ENCODE data around the gene CDC42EP5. TPM values are rescaled to one million over a fixed set of nuclear protein-coding genes. Genes with fewer than 3 reads are reported as not detected.

CDC42EP5 gene
- total and polyA plus RNA-seq, 2 donors (not counting 1 experiment from before 2014, with no cell fraction given): not detected

DNA sequence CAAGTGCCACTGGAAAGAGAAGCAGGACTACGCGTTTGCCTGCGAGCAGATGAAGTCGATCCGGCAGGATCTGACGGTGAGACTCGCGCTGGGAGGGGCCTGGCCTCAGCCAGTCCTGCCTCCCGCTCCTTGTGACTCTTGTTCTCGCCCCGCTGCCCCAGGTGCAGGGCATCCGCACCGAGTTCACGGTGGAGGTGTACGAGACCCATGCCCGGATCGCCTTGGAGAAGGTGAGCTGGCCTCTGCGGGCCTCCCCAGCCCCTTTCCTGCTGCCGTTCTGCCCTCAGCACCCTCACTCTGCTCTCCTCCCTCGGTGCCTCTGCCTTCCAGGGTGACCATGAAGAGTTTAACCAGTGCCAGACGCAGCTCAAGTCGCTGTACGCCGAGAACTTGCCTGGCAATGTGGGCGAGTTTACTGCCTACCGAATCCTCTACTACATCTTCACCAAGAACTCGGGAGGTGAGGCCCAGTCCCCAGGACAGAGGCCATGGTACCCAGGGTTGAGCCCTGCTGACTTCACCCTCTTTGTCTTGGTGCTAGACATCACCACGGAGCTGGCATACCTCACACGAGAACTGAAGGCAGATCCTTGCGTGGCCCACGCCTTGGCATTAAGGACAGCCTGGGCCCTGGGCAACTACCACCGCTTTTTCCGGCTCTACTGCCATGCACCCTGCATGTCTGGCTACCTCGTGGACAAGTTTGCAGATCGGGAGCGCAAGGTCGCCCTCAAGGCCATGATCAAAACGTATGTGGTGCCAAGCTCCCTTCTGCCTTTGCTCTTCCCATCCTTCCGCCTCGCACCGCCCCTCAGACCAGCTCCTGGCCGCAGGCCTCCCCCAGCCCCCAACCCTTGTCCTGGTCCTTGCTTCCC is 15.1 kb downstream of the CDC42EP5 start:
- Mint-ChIP-seq H3K4me3 (no peak overlapping the region), H3K27ac (no peak overlapping the region), H3K9me3 (ENCODE audit: insufficient read depth) (no peaks in the 10 kb centered on the region), H3K27me3 (no peaks in the 10 kb centered on the region), H3K4me1 (peaks cover 14% of the 10 kb centered on the region)
- H3K9me3 ChIP-seq (ENCODE audit: control extremely low read depth in 1 of 3, control insufficient read depth in 2 of 3, insufficient read depth in 1 of 3, low read length in 2 of 3): no peaks in the 10 kb centered on the region
- WGBS (ENCODE audit: insufficient coverage): 98% methylated on average over 42 of the region's 42 CpGs
- H4K20me1 ChIP-seq (ENCODE audit: control insufficient read depth, insufficient read depth, low read length, poor library complexity, severe bottlenecking): peaks cover 98% of the 10 kb centered on the region
- ChIA-PET POLR2A (no interaction called here), CTCF (interaction anchor here (0.5 kb wide), 1 partner anchor 838 kb away, joined by 3 read pairs; no protein-coding TSS in a partner anchor)
- H3K9ac ChIP-seq (ENCODE audit: low read length): no peak overlapping the region
- peaks cover 0 to 87% of the 10 kb centered on the region in 2 experiments for H3K36me3 ChIP-seq (replicated peaks in 1 of 2; ENCODE audit: control extremely low read depth in 1 of 2, control insufficient read depth in 1 of 2, extremely low read depth in 1 of 2, insufficient read depth in 2 of 2, low read length in 1 of 2)
- intact Hi-C loops (cut with micrococcal nuclease): no loop called here
- TF ChIP-seq EZH2 (IDR thresholded peaks at IDR 0.05; ENCODE audit: borderline replicate concordance, insufficient read depth, low read depth, low read length, poor library complexity, severe bottlenecking): no peak
- TF ChIP-seq, protein P1, sequence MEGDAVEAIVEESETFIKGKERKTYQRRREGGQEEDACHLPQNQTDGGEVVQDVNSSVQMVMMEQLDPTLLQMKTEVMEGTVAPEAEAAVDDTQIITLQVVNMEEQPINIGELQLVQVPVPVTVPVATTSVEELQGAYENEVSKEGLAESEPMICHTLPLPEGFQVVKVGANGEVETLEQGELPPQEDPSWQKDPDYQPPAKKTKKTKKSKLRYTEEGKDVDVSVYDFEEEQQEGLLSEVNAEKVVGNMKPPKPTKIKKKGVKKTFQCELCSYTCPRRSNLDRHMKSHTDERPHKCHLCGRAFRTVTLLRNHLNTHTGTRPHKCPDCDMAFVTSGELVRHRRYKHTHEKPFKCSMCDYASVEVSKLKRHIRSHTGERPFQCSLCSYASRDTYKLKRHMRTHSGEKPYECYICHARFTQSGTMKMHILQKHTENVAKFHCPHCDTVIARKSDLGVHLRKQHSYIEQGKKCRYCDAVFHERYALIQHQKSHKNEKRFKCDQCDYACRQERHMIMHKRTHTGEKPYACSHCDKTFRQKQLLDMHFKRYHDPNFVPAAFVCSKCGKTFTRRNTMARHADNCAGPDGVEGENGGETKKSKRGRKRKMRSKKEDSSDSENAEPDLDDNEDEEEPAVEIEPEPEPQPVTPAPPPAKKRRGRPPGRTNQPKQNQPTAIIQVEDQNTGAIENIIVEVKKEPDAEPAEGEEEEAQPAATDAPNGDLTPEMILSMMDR (IDR thresholded peaks at IDR 0.05): no peak
- DNase-seq (no peak), ATAC-seq (ENCODE audit: low read depth) (no peak)
- H3K4me2 ChIP-seq (replicated peaks; ENCODE audit: low read depth, low read length, poor library complexity, severe bottlenecking): no peak overlapping the region
- no peak overlapping the region for H3K4me3 ChIP-seq (ENCODE audit: control extremely low read depth in 1 of 5, extremely low read depth in 1 of 5, insufficient read depth in 1 of 5, low read depth in 2 of 5, low read length in 4 of 5)
- no peaks in the 10 kb centered on the region for H3K27me3 ChIP-seq (replicated peaks in 1 of 4; ENCODE audit: control extremely low read depth in 1 of 4, control insufficient read depth in 3 of 4, insufficient read depth in 4 of 4, low read length in 3 of 4)
- H3K79me2 ChIP-seq (ENCODE audit: control insufficient read depth, insufficient read depth, low read length): peaks cover 63% of the 10 kb centered on the region
- H3K27ac ChIP-seq (ENCODE audit: low read length in 2 of 2): no peak overlapping the region
- no peak overlapping the region for H2AFZ ChIP-seq (ENCODE audit: insufficient read depth, low read depth, low read length, poor library complexity, severe bottlenecking)
- peaks cover 8 to 13% of the 10 kb centered on the region in 2 donors for H3K4me1 ChIP-seq (ENCODE audit: control insufficient read depth in 2 of 2, insufficient read depth in 2 of 2, low read length in 2 of 2)

Measured in B cell (primary cell).